GM19452 (cell line): ENCODE data around the gene TMEM184B.
A peak's percentile ranks its signal among the peaks of the same experiment; 100 is the strongest.
"Not testable (repeated sequence)": the region's sequence is repeated elsewhere in the genome, so short reads cannot be mapped to it uniquely, and the experiment has no call there.

Experiments
- ATAC-seq: cut with Tn5 transposase; IDR thresholded peaks from one replicate; pipeline ENCODE4 v1.9.1; 2021; ENCODE audit not compliant: unreplicated experiment

The TMEM184B gene

GRCh38 chr22:38184788-38185187 is 88.0 kb downstream of the TMEM184B start:
- ATAC-seq, result no peak

GRCh38 chr22:38181453-38182200 is 91.2 kb downstream of the TMEM184B start, which contains the start of gene PLA2G6:
PLA2G6 (minus strand) TSS chr22:38181830; CDS start chr22:38169426, 12,404 bp downstream.
- peak; percentile 81 for ATAC-seq

DNA sequence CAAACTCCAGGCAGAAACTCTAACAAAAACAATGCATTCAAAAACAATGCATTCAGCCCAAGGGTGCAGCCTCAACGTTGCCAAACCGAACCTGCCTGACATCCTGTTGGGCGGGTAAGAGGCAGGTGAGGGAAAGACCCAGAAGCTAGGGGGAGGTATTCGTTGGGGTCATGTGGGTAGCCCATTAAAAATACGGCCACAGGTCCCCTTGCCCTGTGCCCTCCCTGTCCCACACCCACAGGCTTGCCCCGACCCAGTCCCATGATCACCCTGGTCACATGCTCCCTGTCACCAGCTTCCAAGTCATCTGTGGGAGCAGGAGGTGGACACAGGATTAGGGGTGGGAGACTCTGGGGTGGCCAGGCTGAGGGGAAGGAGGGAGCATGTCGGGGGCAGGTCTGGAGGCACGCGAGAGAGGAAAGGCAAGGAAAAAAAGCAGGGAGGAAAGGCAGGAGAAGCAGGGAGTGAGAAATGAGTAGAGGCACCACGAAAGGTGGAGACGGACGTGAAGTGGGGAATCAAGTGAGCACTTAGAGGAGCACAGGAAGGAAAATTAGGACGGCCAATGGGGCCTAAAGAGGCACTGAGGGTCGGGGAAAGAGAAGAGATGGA is 91.9 kb downstream of the TMEM184B start:
- no peak for ATAC-seq

- not testable (repeated sequence) for ATAC-seq
Measured at GRCh38 chr22:38178605-38178937, 94.2 kb downstream of the TMEM184B start.

DNA sequence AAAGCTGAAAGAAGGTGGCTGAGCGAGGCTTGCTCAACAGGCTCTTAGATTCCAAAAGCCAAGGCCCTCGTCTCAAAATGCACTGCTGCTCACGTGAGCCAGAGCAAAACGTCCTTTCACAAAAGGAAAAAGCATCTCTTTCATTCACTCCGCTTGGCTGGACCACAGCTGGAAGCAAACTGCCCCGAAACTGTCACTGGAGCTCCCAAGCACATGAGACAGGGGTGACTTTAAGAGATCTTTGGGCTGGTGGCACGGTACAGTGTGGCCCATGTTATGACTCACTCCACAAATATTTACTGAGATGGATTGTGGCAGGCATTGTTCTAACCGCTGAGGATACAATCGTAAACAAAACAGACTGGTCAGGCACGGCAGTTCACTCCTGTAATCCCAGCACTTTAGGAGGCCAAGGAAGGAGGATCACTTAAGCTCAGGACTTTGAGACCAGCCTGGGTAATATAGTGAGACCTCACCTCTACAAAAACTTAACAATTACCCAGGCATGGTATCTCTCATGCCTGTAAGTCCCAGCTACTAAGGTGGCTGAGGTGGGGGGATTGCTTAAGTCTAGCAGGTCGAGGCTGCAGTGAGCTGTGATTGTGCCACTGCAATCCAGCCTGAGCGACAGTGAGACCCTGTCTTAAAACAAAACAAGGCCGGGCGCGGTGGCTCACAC is 94.7 kb downstream of the TMEM184B start:
- ATAC-seq, result no peak

GRCh38 chr22:38177571-38177925 is 95.3 kb downstream of the TMEM184B start:
- ATAC-seq, result not testable (repeated sequence)

DNA sequence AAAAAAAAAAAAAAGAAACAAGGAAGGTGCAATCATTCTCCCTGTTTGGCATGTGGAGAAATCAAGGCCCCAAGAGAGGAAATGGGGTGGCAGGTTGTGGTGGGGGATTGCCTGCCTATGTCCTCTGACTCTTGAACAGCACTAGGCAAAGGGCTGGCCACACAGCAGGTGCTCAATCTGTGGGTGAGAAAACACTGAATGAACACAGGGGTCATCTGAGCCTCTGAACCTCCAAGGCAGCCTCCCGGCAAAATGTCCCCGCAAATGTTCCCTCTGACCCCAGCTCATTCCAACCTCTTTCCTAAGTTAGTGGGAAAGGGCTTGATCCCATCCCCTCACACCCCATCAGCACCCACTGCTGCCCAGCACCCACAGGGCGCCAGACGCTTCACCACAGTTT is 95.8 kb downstream of the TMEM184B start:
- ATAC-seq, result no peak

DNA sequence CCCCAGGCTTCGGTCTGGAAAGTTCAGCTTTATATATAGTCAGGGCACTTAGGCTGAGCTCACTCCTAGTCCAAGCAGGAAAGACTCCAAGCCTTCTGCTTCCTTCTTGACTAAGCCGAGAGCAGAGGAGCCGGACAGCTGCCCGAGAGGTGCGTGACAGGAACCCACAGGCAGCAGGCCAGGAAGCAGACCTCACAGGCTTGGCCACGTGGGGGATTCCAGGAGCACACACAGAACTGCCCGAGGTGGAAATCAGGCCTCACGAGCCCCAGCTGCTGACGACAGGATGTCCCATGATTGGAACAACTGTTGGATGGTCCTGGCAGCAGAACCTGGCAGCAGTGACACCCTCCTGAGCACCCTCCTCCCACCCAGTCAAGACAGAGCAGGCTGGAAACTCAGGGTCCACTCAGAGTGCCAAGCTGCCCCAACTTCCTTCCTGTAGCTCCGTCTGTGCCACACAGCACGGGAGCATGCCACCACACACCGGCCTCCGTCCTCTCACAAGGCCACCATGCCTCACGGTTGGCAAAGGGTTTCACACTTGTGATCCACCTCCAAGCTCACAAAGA is 96.6 kb downstream of the TMEM184B start:
- no peak for ATAC-seq

GRCh38 chr22:38175206-38176118 is 97.3 kb downstream of the TMEM184B start:
- no peak for ATAC-seq

GRCh38 chr22:38174626-38175025 is 98.2 kb downstream of the TMEM184B start:
- no peak for ATAC-seq

DNA sequence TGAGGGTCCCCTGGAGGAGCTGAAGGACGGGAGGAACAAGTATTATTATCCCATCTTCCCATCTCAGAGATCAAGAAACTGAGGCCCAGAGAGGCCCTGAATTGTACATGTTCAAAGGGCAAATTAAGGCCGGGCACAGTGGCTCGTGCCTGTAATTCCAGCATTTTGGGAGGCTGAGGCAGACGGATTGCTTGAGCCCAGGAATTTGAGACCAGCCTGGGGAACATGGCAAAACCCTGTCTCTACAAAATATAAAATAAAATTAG is 99.2 kb downstream of the TMEM184B start:
- no peak for ATAC-seq

DNA sequence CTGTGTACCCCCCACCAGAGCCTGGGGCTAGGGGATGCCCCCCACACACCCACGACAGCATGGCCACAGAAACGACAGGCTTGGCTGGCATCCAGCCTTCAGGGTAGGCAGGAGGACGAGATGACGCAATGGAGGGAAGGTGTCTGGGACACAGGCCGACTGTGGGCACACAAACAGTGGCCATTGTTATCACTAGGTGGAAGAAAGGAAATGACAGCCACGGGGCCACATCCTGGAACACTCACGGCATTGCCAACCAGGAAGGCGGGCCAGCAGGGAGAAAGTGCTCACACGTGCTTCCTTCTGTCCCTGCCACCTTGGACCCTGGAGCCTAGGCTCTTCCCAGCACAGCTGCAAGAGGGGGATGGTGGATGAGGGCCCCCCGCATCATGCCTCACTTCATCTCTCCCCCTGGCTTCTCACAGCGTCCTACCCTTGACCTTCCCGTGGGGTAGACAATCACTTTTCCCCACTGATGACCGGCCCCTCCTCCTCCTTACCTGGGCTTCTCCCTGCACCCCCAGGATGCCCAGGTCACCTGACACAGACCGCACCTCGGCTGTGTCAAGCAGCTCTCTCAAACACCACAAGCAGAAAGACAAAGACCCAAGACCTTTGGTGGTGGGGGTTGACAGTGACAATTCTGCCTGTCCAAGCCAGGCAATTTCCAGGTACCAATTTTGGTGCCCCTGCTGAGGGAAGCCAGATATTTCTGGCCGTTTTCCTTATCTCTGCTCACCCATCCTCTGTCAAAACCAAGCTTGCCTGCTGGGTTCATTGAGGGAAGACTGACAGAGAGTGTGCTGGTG is 99.8 kb downstream of the TMEM184B start:
- ATAC-seq, result no peak

DNA sequence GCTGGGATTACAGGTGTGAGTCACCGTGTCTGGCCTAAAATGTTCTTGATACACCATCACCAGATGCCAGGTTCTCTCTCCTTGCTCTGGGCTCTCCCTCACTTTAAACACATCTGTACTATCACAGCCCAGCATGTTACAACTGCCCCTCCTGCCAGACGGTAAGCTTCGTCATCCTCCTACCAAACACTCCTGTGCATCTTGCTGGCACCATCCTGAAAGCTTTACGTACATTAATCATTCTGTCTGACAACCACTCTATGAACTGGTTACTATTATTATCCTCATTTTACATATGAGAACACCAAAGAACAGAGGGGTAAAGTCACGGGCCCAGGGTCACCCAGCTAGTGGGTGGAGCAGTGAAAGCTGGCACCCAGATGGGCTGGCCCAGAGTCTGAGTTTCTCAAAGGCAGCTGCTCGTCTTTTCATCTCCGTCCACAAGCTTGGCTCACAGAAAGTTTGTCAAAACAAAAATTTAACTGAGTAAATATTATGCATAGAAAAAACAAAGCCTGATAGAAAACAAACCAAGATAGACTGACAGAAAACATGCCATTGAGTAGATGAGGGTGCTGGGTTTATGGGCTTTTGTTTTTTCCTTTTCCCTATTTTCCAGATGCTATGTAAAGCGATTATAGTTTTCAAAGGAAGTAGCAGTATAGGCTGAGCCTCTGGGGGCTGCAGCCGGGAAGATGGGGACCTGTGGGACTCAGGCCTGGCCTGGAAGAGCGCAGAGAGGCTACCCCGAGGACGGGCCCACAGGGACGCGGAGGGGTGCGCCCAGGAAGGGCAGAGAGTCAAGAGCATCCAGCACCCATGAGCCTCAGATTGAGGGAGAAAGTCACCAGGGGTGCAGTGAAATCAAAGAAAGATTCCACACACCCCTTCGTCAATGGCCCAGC is 100.6 kb downstream of the TMEM184B start:
- ATAC-seq, result no peak

DNA sequence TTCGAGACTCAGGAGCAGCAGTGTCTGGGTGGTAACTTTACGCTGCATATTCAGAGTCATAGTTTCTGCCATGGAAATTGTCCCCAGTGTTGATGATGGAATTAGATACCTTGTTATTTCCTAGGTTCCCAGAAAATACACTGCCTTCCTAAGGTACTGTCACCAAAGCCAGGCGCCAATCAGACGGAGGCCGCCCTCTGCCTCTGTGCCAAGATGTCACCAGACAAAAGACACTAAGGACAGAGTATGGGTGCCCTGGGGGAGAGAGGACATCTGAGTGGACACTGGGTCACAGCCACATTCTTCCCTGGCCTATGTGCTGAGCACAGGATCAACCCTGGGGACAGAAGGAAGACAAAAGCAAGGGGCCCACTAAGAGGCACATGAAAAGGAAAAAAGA is 102.3 kb downstream of the TMEM184B start:
- ATAC-seq, result no peak
